ENCODE data around the gene PANX2. TPM values are rescaled to one million over a fixed set of nuclear protein-coding genes. Genes with fewer than 3 reads are reported as not detected.
A peak's percentile ranks its signal among the peaks of the same experiment; 100 is the strongest.

Gene PANX2
- total and polyA plus RNA-seq, 9 of the 15 experiments (the other 6 are each of a cell fraction or from before 2014, with no cell fraction given): 0.01 to 3.9 (median 0.67) TPM; not detected in 1

DNA sequence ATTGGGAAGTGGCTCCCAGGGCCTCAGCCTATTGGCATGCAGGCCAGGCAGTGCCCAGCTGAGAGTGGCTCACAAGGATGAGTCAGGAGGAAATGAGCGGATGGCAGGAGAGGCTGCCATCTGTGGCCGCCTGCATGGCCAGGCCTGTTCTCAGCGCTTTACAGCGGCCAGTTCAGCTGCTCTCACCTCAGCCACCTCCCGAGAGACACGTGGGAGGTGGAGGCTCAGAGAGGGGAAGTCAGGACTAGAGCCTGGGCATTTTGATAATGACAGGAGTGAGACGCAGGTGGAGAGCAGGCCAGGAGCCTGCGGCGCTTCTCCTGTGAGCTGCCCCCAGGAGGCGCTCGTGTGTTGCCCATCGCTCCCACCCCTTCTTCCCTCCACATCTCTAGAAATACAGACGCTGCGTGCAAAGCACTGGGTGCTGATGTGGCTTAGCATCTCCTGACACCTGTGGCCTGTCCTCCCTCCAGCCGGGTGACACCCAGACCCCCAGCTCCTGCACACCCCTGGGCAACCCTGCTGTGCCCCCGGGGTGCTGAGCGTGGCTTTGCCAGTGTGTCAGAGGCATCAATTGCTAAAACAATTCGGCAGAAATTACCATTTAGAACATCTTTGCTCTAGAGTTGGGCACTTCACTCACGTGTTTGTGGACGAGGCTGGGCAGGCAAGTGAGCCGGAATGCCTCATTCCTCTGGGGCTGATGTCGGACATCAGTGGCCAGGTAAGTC, 21.4 kb upstream of the PANX2 start:
- WGBS (ENCODE audit: insufficient coverage, low coverage, missing lambda C conversion rate): 9% methylated on average over 17 of the region's 22 CpGs
- Histone ChIP-seq H3K9ac (ENCODE audit: insufficient read depth in 1 of 2, low read depth in 2 of 2, low read length in 2 of 2) (no peak overlapping the region), H3K9me1 (ENCODE audit: control insufficient read depth, insufficient read depth, low read length) (no peaks in the 10 kb centered on the region), H4K20me1 (replicated peaks; ENCODE audit: control insufficient read depth, insufficient read depth, low read length) (peaks cover 5% of the 10 kb centered on the region; the same call in 1 of the 2 replicates), H3K4me1 (replicated peaks in 1 of 2; ENCODE audit: control insufficient read depth in 2 of 2, insufficient read depth in 2 of 2, low read length in 2 of 2) (peaks cover 5 to 54% of the 10 kb centered on the region in 2 experiments; a peak in 4 of 5 replicates), H3K9me3 (replicated peaks; ENCODE audit: control insufficient read depth, insufficient read depth, low read depth, low read length) (no peaks in the 10 kb centered on the region), H3K4me3 (no peak overlapping the region), H3K27ac (ENCODE audit: extremely low read depth, low read depth, low read length) (no peak overlapping the region), H2AFZ (ENCODE audit: low read depth, low read length) (no peak overlapping the region), H3K27me3 (ENCODE audit: control insufficient read depth in 2 of 2, insufficient read depth in 2 of 2, low read length in 2 of 2) (peaks cover 0 to 29% of the 10 kb centered on the region in 2 experiments; a peak in 3 of 5 replicates), H3K36me3 (ENCODE audit: control insufficient read depth, insufficient read depth, low read length) (no peaks in the 10 kb centered on the region), H3K4me2 (ENCODE audit: insufficient read depth, low read length) (no peak overlapping the region), H3K79me2 (ENCODE audit: control insufficient read depth, insufficient read depth, low read length) (no peaks in the 10 kb centered on the region)
- ATAC-seq: peak; percentile 93
- in situ Hi-C loops (cut with MboI): no loop called here
- DNase-seq (ENCODE audit: extremely low read depth in 1 of 4, low spot score in 3 of 4): peak; percentile 81 to 84 (median 82)
- POLR2A ChIA-PET: interaction anchor here (0.5 to 1.2 kb wide), 4 partner anchors 16 to 145 kb away, joined by 3 to 4 read pairs (median 3); no protein-coding TSS in a partner anchor
- CTCF ChIA-PET (ENCODE audit: low intra/inter-chr PET ratio): interaction anchor here (0.7 to 2.2 kb wide), 4 partner anchors 41 to 543 kb away, joined by 3 to 12 read pairs (median 4); no protein-coding TSS in a partner anchor
- intact Hi-C loops (cut with micrococcal nuclease): loop anchor here (1.0 to 10.0 kb wide), 3 partner anchors 60 to 543 kb away; partner anchors contain the start of gene PPP6R2
- BruUV-seq (replicated peaks): no TSS peak
- peak; percentile 65 for FAIRE-seq
- TF ChIP-seq HNRNPLL (IDR thresholded peaks at IDR 0.05; ENCODE audit: low read depth, low read length, poor library complexity, severe bottlenecking) (no peak), SPI1 (IDR thresholded peaks at IDR 0.05; ENCODE audit: borderline replicate concordance, low read depth, low read length) (peak; percentile 73; the same call in 1 of the 2 replicates), CREM (IDR thresholded peaks at IDR 0.05; ENCODE audit: low read depth) (no peak), SMC3 (conservative IDR thresholded peaks at IDR 0.05; ENCODE audit: insufficient read depth, low read depth, low read length) (peak; percentile 80), ARID2 (IDR thresholded peaks at IDR 0.05) (0 out of 2 replicates have a peak, but pooled peaks have one; percentile 39), NUFIP1 (IDR thresholded peaks at IDR 0.05; ENCODE audit: partially characterized antibody) (no peak), MYC (IDR thresholded peaks at IDR 0.05; ENCODE audit: low read depth, low read length) (peak; percentile 68), MYC (CRISPR knock-in tag; IDR thresholded peaks at IDR 0.05; ENCODE audit: borderline replicate concordance, low read depth) (no peak), NRF1 (conservative IDR thresholded peaks at IDR 0.05 in 1 of 2, IDR thresholded peaks at IDR 0.05 in 1 of 2) (peak; percentile 24 to 48; a peak in 1 of 4 replicates), HMG20B (CRISPR knock-in tag; IDR thresholded peaks at IDR 0.05) (no peak)
- TF ChIP-seq, protein P1, sequence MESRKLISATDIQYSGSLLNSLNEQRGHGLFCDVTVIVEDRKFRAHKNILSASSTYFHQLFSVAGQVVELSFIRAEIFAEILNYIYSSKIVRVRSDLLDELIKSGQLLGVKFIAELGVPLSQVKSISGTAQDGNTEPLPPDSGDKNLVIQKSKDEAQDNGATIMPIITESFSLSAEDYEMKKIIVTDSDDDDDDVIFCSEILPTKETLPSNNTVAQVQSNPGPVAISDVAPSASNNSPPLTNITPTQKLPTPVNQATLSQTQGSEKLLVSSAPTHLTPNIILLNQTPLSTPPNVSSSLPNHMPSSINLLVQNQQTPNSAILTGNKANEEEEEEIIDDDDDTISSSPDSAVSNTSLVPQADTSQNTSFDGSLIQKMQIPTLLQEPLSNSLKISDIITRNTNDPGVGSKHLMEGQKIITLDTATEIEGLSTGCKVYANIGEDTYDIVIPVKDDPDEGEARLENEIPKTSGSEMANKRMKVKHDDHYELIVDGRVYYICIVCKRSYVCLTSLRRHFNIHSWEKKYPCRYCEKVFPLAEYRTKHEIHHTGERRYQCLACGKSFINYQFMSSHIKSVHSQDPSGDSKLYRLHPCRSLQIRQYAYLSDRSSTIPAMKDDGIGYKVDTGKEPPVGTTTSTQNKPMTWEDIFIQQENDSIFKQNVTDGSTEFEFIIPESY (CRISPR knock-in tag; IDR thresholded peaks at IDR 0.05): peak; percentile 47
- TF ChIP-seq, protein P2, sequence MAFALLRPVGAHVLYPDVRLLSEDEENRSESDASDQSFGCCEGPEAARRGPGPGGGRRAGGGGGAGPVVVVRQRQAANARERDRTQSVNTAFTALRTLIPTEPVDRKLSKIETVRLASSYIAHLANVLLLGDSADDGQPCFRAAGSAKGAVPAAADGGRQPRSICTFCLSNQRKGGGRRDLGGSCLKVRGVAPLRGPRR (CRISPR knock-in tag; IDR thresholded peaks at IDR 0.05): no peak
